HepG2 (cell line): ENCODE measurements around the gene ATRN. TPM values are rescaled to one million over a fixed set of nuclear protein-coding genes. Genes with fewer than 3 reads are reported as not detected.

Experiments used
- AHR ChIP-seq: IDR thresholded peaks from 2 replicates; pipeline ENCODE4 v1.6.1; 2018; ENCODE audit warnings: missing genetic modification reagents, missing compliant biosample characterization
- CTCF ChIP-seq: sonication (generic); formaldehyde crosslinking; IDR thresholded peaks from 2 replicates; pipeline ENCODE4 v1.5.0; 2020; ENCODE audit warnings: mild to moderate bottlenecking, missing genetic modification reagents, moderate library complexity
- FOXK2 ChIP-seq: fragments of 450-650 bp; IDR thresholded peaks from 2 replicates; pipeline ENCODE4 v1.6.1; 2016
- NCOA5 ChIP-seq: sonication (generic); formaldehyde crosslinking; IDR thresholded peaks from 2 replicates; pipeline ENCODE4 v1.4.0; 2020; ENCODE audit warnings: missing genetic modification reagents
- SKIL ChIP-seq: sonication (generic); formaldehyde crosslinking; IDR thresholded peaks from 2 replicates; pipeline ENCODE4 v1.8.0; 2022; ENCODE audit warnings: missing genetic modification reagents, mild to moderate bottlenecking, moderate library complexity, borderline replicate concordance
- THAP11 ChIP-seq: IDR thresholded peaks from 2 replicates; pipeline ENCODE4 v1.6.1; 2016; ENCODE audit warnings: missing biosample characterization, missing genetic modification reagents
- ZFP1 ChIP-seq: IDR thresholded peaks from 2 replicates; pipeline ENCODE4 v1.6.1; 2016
- ZNF256 ChIP-seq: sonication (generic); formaldehyde crosslinking; conservative IDR thresholded peaks from 2 replicates; pipeline ENCODE4 v1.4.0; 2020; ENCODE audit warnings: missing genetic modification reagents
- ZNF296 ChIP-seq: sonication (generic); formaldehyde crosslinking; conservative IDR thresholded peaks from 2 replicates; pipeline ENCODE4 v1.5.0; 2020; ENCODE audit warnings: mild to moderate bottlenecking, missing genetic modification reagents
- ZNF557 ChIP-seq: sonication (generic); formaldehyde crosslinking; IDR thresholded peaks from 2 replicates; pipeline ENCODE4 v1.4.0; 2020; ENCODE audit warnings: missing genetic modification reagents
- polyA plus RNA-seq, 8 experiments: library from polyadenylated mRNA; depleted of rRNA in 3 of 8; stranded (reverse) in 7 of 8; unstranded in 1 of 8; fragments of >200 nt; fragmentation: Illumina TruSeq in 4 of 8; extraction: Trizol in 4 of 8; gene quantifications; 2 replicates each; pipeline versions ENCODE4 v1.2.1 to v1.2.3, GENCODE V29; 2011 to 2016; ENCODE audit warnings: low read depth in 4 of 8, missing spikeins in 1 of 8, mixed read lengths in 1 of 8; ENCODE audit not compliant: insufficient read depth in 1 of 8
- total RNA-seq, 5 experiments: library from RNA; depleted of rRNA; stranded (reverse); fragments of >200 nt; fragmentation: Illumina TruSeq; extraction: Trizol; gene quantifications; 2 replicates each; pipeline ENCODE4 v1.2.3, GENCODE V29; 2016; ENCODE audit warnings: low read depth in 1 of 5
- TF ChIP-seq, protein P1 (sequence below): IDR thresholded peaks from 2 replicates; pipeline ENCODE4 v1.4.0; 2020; ENCODE audit warnings: mild to moderate bottlenecking, missing genetic modification reagents
- TF ChIP-seq, protein P2 (sequence below): IDR thresholded peaks from 2 replicates; pipeline ENCODE4 v1.6.1; 2018; ENCODE audit warnings: missing genetic modification reagents, mild to moderate bottlenecking, missing compliant biosample characterization
- TF ChIP-seq, protein P3 (sequence below): sonication (generic); formaldehyde crosslinking; IDR thresholded peaks from 2 replicates; pipeline ENCODE4 v1.5.1; 2020; ENCODE audit warnings: mild to moderate bottlenecking, missing genetic modification reagents, borderline replicate concordance

The ATRN gene
- total and polyA plus RNA-seq, 2 of the 13 experiments (the other 11 are each of a cell fraction or from before 2014, with no cell fraction given) = 44.2 to 81.1 TPM

DNA sequence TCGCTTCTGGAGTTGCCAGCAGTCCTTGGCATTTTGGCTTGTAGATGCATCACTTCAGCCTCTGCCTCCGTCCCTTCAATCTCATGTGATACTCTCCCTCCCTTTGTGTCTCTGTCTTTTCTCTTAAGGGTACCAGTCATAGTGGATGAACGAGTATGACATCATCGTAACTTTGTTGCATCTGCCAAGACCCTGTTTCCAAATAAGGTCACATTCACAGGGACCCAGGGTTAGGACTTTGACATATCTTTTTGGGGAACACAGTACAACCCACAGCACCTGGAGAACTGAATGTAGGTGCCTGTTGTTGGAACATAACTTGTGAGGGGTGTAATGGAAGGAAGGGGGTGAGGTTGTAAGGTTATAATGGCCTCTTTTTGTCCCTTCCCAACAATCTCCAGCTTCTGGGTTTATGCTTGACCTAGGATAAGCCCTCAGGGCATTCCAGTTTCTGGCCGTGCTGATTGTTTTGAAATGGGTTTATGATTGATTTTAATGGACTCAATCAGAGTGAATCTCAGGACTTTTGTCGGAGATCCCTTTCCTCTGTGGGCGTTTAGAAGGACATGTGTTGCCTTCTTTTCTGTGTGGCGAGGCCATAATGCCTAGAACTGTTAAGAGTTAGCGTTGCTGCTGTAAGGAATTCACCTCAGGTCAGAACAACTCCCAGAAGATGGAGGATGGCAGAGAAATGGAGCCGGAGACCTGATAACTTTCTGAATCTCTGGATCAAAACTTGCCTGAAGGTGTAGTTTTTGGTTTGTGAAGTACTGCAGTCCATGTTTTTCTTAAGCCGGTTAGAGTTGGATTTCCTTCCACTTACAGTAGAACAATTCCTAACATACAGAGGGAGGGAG is 9.2 kb downstream of the ATRN start (continued):
- TF ChIP-seq, protein P1, sequence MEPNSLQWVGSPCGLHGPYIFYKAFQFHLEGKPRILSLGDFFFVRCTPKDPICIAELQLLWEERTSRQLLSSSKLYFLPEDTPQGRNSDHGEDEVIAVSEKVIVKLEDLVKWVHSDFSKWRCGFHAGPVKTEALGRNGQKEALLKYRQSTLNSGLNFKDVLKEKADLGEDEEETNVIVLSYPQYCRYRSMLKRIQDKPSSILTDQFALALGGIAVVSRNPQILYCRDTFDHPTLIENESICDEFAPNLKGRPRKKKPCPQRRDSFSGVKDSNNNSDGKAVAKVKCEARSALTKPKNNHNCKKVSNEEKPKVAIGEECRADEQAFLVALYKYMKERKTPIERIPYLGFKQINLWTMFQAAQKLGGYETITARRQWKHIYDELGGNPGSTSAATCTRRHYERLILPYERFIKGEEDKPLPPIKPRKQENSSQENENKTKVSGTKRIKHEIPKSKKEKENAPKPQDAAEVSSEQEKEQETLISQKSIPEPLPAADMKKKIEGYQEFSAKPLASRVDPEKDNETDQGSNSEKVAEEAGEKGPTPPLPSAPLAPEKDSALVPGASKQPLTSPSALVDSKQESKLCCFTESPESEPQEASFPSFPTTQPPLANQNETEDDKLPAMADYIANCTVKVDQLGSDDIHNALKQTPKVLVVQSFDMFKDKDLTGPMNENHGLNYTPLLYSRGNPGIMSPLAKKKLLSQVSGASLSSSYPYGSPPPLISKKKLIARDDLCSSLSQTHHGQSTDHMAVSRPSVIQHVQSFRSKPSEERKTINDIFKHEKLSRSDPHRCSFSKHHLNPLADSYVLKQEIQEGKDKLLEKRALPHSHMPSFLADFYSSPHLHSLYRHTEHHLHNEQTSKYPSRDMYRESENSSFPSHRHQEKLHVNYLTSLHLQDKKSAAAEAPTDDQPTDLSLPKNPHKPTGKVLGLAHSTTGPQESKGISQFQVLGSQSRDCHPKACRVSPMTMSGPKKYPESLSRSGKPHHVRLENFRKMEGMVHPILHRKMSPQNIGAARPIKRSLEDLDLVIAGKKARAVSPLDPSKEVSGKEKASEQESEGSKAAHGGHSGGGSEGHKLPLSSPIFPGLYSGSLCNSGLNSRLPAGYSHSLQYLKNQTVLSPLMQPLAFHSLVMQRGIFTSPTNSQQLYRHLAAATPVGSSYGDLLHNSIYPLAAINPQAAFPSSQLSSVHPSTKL (CRISPR knock-in tag) = no peak
- TF ChIP-seq AHR (CRISPR knock-in tag) (no peak), NCOA5 (CRISPR knock-in tag) (no peak), FOXK2 (no peak), ZNF557 (no peak), ZNF296 (CRISPR knock-in tag) (no peak), ZNF256 (CRISPR knock-in tag) (no peak), CTCF (CRISPR knock-in tag) (no peak), ZFP1 (CRISPR knock-in tag) (no peak), THAP11 (CRISPR knock-in tag) (no peak), SKIL (CRISPR knock-in tag) (no peak)
- TF ChIP-seq, protein P2, sequence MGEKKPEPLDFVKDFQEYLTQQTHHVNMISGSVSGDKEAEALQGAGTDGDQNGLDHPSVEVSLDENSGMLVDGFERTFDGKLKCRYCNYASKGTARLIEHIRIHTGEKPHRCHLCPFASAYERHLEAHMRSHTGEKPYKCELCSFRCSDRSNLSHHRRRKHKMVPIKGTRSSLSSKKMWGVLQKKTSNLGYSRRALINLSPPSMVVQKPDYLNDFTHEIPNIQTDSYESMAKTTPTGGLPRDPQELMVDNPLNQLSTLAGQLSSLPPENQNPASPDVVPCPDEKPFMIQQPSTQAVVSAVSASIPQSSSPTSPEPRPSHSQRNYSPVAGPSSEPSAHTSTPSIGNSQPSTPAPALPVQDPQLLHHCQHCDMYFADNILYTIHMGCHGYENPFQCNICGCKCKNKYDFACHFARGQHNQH (CRISPR knock-in tag) = no peak
- TF ChIP-seq, protein P3, sequence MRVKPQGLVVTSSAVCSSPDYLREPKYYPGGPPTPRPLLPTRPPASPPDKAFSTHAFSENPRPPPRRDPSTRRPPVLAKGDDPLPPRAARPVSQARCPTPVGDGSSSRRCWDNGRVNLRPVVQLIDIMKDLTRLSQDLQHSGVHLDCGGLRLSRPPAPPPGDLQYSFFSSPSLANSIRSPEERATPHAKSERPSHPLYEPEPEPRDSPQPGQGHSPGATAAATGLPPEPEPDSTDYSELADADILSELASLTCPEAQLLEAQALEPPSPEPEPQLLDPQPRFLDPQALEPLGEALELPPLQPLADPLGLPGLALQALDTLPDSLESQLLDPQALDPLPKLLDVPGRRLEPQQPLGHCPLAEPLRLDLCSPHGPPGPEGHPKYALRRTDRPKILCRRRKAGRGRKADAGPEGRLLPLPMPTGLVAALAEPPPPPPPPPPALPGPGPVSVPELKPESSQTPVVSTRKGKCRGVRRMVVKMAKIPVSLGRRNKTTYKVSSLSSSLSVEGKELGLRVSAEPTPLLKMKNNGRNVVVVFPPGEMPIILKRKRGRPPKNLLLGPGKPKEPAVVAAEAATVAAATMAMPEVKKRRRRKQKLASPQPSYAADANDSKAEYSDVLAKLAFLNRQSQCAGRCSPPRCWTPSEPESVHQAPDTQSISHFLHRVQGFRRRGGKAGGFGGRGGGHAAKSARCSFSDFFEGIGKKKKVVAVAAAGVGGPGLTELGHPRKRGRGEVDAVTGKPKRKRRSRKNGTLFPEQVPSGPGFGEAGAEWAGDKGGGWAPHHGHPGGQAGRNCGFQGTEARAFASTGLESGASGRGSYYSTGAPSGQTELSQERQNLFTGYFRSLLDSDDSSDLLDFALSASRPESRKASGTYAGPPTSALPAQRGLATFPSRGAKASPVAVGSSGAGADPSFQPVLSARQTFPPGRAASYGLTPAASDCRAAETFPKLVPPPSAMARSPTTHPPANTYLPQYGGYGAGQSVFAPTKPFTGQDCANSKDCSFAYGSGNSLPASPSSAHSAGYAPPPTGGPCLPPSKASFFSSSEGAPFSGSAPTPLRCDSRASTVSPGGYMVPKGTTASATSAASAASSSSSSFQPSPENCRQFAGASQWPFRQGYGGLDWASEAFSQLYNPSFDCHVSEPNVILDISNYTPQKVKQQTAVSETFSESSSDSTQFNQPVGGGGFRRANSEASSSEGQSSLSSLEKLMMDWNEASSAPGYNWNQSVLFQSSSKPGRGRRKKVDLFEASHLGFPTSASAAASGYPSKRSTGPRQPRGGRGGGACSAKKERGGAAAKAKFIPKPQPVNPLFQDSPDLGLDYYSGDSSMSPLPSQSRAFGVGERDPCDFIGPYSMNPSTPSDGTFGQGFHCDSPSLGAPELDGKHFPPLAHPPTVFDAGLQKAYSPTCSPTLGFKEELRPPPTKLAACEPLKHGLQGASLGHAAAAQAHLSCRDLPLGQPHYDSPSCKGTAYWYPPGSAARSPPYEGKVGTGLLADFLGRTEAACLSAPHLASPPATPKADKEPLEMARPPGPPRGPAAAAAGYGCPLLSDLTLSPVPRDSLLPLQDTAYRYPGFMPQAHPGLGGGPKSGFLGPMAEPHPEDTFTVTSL (CRISPR knock-in tag) = no peak
